HK-2 (cell line): ENCODE measurements around the gene ARHGAP4.

ENCODE experiments used
- DNase-seq: peaks from one replicate; pipeline ENCODE4 v3.0.0-alpha.2; 2018; ENCODE audit not compliant: unreplicated experiment

The ARHGAP4 gene

GRCh38 chrX:153963546-153963945, 37.5 kb upstream of the ARHGAP4 start:
- no peak for DNase-seq

GRCh38 chrX:153961292-153961691, 35.2 kb upstream of the ARHGAP4 start:
- DNase-seq, result no peak

- no peak for DNase-seq
These were observed 34.7 kb upstream of the ARHGAP4 start for GRCh38 chrX:153960786-153961185.

- no peak for DNase-seq
These were observed 34.0 kb upstream of the ARHGAP4 start for GRCh38 chrX:153960077-153960476.

GRCh38 chrX:153959649-153960048, 33.6 kb upstream of the ARHGAP4 start:
- DNase-seq, result no peak

- no peak for DNase-seq
These were observed 32.5 kb upstream of the ARHGAP4 start for GRCh38 chrX:153958605-153959004.

GRCh38 chrX:153957224-153957623, 31.2 kb upstream of the ARHGAP4 start:
- no peak for DNase-seq

GRCh38 chrX:153956044-153956907, 30.2 kb upstream of the ARHGAP4 start:
- no peak for DNase-seq

- DNase-seq, result no peak
These were observed 29.2 kb upstream of the ARHGAP4 start for GRCh38 chrX:153955228-153955732.

- DNase-seq, result no peak
These were observed 28.6 kb upstream of the ARHGAP4 start for GRCh38 chrX:153954558-153955227.

- no peak for DNase-seq
These were observed 28.0 kb upstream of the ARHGAP4 start for GRCh38 chrX:153953892-153954557.

- peak; percentile 60 for DNase-seq
These were observed 27.3 kb upstream of the ARHGAP4 start for GRCh38 chrX:153953342-153953830.

- no peak for DNase-seq
These were observed 26.4 kb upstream of the ARHGAP4 start for GRCh38 chrX:153952373-153953026.

GRCh38 chrX:153951683-153952372, 25.8 kb upstream of the ARHGAP4 start:
- DNase-seq, result no peak

GRCh38 chrX:153950127-153950526, 24.1 kb upstream of the ARHGAP4 start:
- no peak for DNase-seq

GRCh38 chrX:153948847-153949805, 23.1 kb upstream of the ARHGAP4 start:
- DNase-seq, result no peak

- DNase-seq, result no peak
These were observed 22.0 kb upstream of the ARHGAP4 start for GRCh38 chrX:153948002-153948466.

GRCh38 chrX:153947009-153947769, 21.1 kb upstream of the ARHGAP4 start:
- peak; percentile 77 for DNase-seq
